ENCODE results near the gene PTPRM. TPM values are rescaled to one million over a fixed set of nuclear protein-coding genes. Genes with fewer than 3 reads are reported as not detected.

PTPRM gene
- polyA plus RNA-seq, 3 donors: 0.04 to 2.1 (median 0.66) TPM

GRCh38 chr18:8339210-8339609, 772.1 kb downstream of the PTPRM start:
- Histone ChIP-seq H3K27me3 (ENCODE audit: control insufficient read depth in 2 of 2, insufficient read depth in 2 of 2, low read length in 2 of 2) (no peaks in the 10 kb centered on the region), H3K9ac (ENCODE audit: insufficient read depth, low read length, poor library complexity, severe bottlenecking) (no peak overlapping the region), H3K9me3 (replicated peaks in 1 of 2; ENCODE audit: control insufficient read depth in 1 of 2, insufficient read depth in 1 of 2, low read length in 2 of 2) (no peaks in the 10 kb centered on the region), H3K4me1 (ENCODE audit: control insufficient read depth in 1 of 2, insufficient read depth in 2 of 2, low read length in 2 of 2) (no peaks in the 10 kb centered on the region), H2AFZ (ENCODE audit: insufficient read depth, low read depth, low read length, poor library complexity, severe bottlenecking) (no peak overlapping the region), H3K36me3 (replicated peaks in 1 of 2; ENCODE audit: control insufficient read depth in 1 of 2, insufficient read depth in 2 of 2, low read length in 2 of 2) (no peaks in the 10 kb centered on the region), H3K27ac (ENCODE audit: low read depth in 1 of 2, low read length in 2 of 2) (no peak overlapping the region), H3K4me2 (replicated peaks; ENCODE audit: extremely low read depth, low read length, poor library complexity, severe bottlenecking) (no peak overlapping the region), H3K4me3 (replicated peaks in 1 of 3; ENCODE audit: low read depth in 2 of 3, low read length in 3 of 3) (no peak overlapping the region), H4K20me1 (ENCODE audit: insufficient read depth, low read length) (no peaks in the 10 kb centered on the region), H3K79me2 (ENCODE audit: insufficient read depth, low read length) (no peaks in the 10 kb centered on the region)
- Mint-ChIP-seq H3K27ac (no peak overlapping the region), H3K27me3 (ENCODE audit: low read depth in 3 of 3) (peaks cover 0 to 2% (median 2%) of the 10 kb centered on the region in 3 donors), H3K4me1 (peaks cover 10% of the 10 kb centered on the region), H3K4me3 (no peak overlapping the region), H3K36me3 (no peaks in the 10 kb centered on the region), H3K9me3 (peaks cover 0 to 3% (median 0%) of the 10 kb centered on the region in 7 donors)
- intact Hi-C loops (cut with micrococcal nuclease): no loop called here
- TF ChIP-seq, protein P1, sequence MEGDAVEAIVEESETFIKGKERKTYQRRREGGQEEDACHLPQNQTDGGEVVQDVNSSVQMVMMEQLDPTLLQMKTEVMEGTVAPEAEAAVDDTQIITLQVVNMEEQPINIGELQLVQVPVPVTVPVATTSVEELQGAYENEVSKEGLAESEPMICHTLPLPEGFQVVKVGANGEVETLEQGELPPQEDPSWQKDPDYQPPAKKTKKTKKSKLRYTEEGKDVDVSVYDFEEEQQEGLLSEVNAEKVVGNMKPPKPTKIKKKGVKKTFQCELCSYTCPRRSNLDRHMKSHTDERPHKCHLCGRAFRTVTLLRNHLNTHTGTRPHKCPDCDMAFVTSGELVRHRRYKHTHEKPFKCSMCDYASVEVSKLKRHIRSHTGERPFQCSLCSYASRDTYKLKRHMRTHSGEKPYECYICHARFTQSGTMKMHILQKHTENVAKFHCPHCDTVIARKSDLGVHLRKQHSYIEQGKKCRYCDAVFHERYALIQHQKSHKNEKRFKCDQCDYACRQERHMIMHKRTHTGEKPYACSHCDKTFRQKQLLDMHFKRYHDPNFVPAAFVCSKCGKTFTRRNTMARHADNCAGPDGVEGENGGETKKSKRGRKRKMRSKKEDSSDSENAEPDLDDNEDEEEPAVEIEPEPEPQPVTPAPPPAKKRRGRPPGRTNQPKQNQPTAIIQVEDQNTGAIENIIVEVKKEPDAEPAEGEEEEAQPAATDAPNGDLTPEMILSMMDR (IDR thresholded peaks at IDR 0.05): no peak
- no peak for DNase-seq
- no CpG with 5 or more reads among the region's 4 CpGs for WGBS (ENCODE audit: insufficient coverage)

- H3K36me3 ChIP-seq (replicated peaks in 1 of 2; ENCODE audit: control insufficient read depth in 1 of 2, insufficient read depth in 2 of 2, low read length in 2 of 2): no peaks in the 10 kb centered on the region
- H3K27ac ChIP-seq (ENCODE audit: low read depth in 1 of 2, low read length in 2 of 2): no peak overlapping the region
- H3K9ac ChIP-seq (ENCODE audit: insufficient read depth, low read length, poor library complexity, severe bottlenecking): no peak overlapping the region
- intact Hi-C loops (cut with micrococcal nuclease): no loop called here
- no peak overlapping the region for H3K4me3 Mint-ChIP-seq
- H2AFZ ChIP-seq (ENCODE audit: insufficient read depth, low read depth, low read length, poor library complexity, severe bottlenecking): no peak overlapping the region
- no peaks in the 10 kb centered on the region for H3K79me2 ChIP-seq (ENCODE audit: insufficient read depth, low read length)
- TF ChIP-seq, protein P1 (IDR thresholded peaks at IDR 0.05): no peak
- 96% methylated on average over 4 of the region's 10 CpGs for WGBS (ENCODE audit: insufficient coverage)
- no peak overlapping the region for H3K27ac Mint-ChIP-seq
- no peak for DNase-seq
- peaks cover 0 to 3% (median 0%) of the 10 kb centered on the region in 7 donors for H3K9me3 Mint-ChIP-seq
- no peak overlapping the region for H3K4me2 ChIP-seq (replicated peaks; ENCODE audit: extremely low read depth, low read length, poor library complexity, severe bottlenecking)
- H3K4me3 ChIP-seq (replicated peaks in 1 of 3; ENCODE audit: low read depth in 2 of 3, low read length in 3 of 3): no peak overlapping the region
- no peaks in the 10 kb centered on the region for H3K4me1 ChIP-seq (ENCODE audit: control insufficient read depth in 1 of 2, insufficient read depth in 2 of 2, low read length in 2 of 2)
- H3K36me3 Mint-ChIP-seq: no peaks in the 10 kb centered on the region
- peaks cover 0 to 5% (median 2%) of the 10 kb centered on the region in 3 donors for H3K27me3 Mint-ChIP-seq (ENCODE audit: low read depth in 3 of 3)
- H3K9me3 ChIP-seq (replicated peaks in 1 of 2; ENCODE audit: control insufficient read depth in 1 of 2, insufficient read depth in 1 of 2, low read length in 2 of 2): no peaks in the 10 kb centered on the region
- H4K20me1 ChIP-seq (ENCODE audit: insufficient read depth, low read length): no peaks in the 10 kb centered on the region
- peaks cover 10% of the 10 kb centered on the region for H3K4me1 Mint-ChIP-seq
- no peaks in the 10 kb centered on the region for H3K27me3 ChIP-seq (ENCODE audit: control insufficient read depth in 2 of 2, insufficient read depth in 2 of 2, low read length in 2 of 2)
Measured at GRCh38 chr18:8339952-8340351, 772.8 kb downstream of the PTPRM start.
